Panc1 (cell line): ENCODE data around the gene SERTAD2. TPM values are rescaled to one million over a fixed set of nuclear protein-coding genes. Genes with fewer than 3 reads are reported as not detected.

ENCODE experiments used
- ATAC-seq: fragments of 200-7000 bp; cut with Tn5 transposase; 2 replicates; pipeline ENCODE4 v1.9.1; 2020; ENCODE audit warnings: mild to moderate bottlenecking, moderate library complexity
- BruUV-seq: library from RNA; stranded (reverse); fragments of 400-500 nt; replicated peaks from 2 replicates; lab custom pipeline; 2021; lab: Mats Ljungman, UMichigan
- CTCF ChIA-PET: fragments of 300-600 bp; sonication (Branson Sonifier 250); formaldehyde crosslinking; loops from one replicate; lab custom pipeline; 2022; ENCODE audit warnings: antibody characterized with exemption; lab: Charles Lee
- POLR2A ChIA-PET: fragments of 300-600 bp; sonication (Branson Sonifier 250); formaldehyde crosslinking; loops from one replicate; lab custom pipeline; 2022; ENCODE audit warnings: antibody characterized with exemption; lab: Charles Lee
- DNase-seq: peaks from one replicate; pipeline ENCODE4 v3.0.0-alpha.2; 2010; ENCODE audit warnings: low read depth, low spot score
- H3K27ac ChIP-seq: 2 replicates; pipeline ENCODE4 v1.5.1; 2011; ENCODE audit warnings: mild to moderate bottlenecking, low read length, inconsistent platforms
- H3K27me3 ChIP-seq: fragments of 200-500 bp; sonication (Bioruptor generic); 2 replicates; pipeline ENCODE4 v1.6.0; 2014; ENCODE audit warnings: low read length, inconsistent platforms; ENCODE audit not compliant: control insufficient read depth, insufficient read depth
- H3K36me3 ChIP-seq: fragments of 200-500 bp; sonication (Bioruptor generic); 2 replicates; pipeline ENCODE4 v1.5.1; 2014; ENCODE audit warnings: inconsistent platforms, mild to moderate bottlenecking, low read length, moderate library complexity; ENCODE audit not compliant: control insufficient read depth, insufficient read depth
- H3K4me1 ChIP-seq: 2 replicates; pipeline ENCODE4 v1.5.1; 2011; ENCODE audit warnings: inconsistent platforms, mild to moderate bottlenecking, low read length, moderate library complexity; ENCODE audit not compliant: control insufficient read depth, insufficient read depth
- H3K4me3 ChIP-seq, 2 experiments: 2 replicates each; pipeline ENCODE4 v1.5.1; 2011 to 2012; ENCODE audit warnings: low read depth in 2 of 2, low read length in 2 of 2, mild to moderate bottlenecking in 2 of 2, inconsistent platforms in 1 of 2, moderate library complexity in 1 of 2
- H3K9me3 ChIP-seq: fragments of 200-500 bp; sonication (Bioruptor generic); 2 replicates; pipeline ENCODE4 v1.5.1; 2014; ENCODE audit warnings: low read depth, mild to moderate bottlenecking, inconsistent platforms, low read length, moderate library complexity; ENCODE audit not compliant: control insufficient read depth, insufficient read depth
- POLR2AphosphoS5 ChIP-seq: IDR thresholded peaks from 2 replicates; pipeline ENCODE4 v1.6.1; 2012; ENCODE audit warnings: mild to moderate bottlenecking, low read depth, low read length, moderate library complexity
- SIN3A ChIP-seq: IDR thresholded peaks from 2 replicates; pipeline ENCODE4 v1.6.1; 2012; ENCODE audit warnings: low read depth, mild to moderate bottlenecking, low read length, moderate library complexity, borderline replicate concordance; ENCODE audit not compliant: insufficient read depth
- TCF7L2 ChIP-seq: IDR thresholded peaks from 2 replicates; pipeline ENCODE4 v1.6.1; 2011; ENCODE audit warnings: mild to moderate bottlenecking, low read depth, low read length, inconsistent platforms
- in situ Hi-C: cut with HindIII; loops from 2 replicates; pipeline ENCODE4 v1.10.0; 2016; ENCODE audit warnings: low sequenced_read_pairs, low pct_unique_long_range_greater_than_20kb
- intact Hi-C: fragments of 100-400 bp; cut with micrococcal nuclease; formaldehyde crosslinking; loops from one replicate; pipeline ENCODE4 v1.10.0; 2022; ENCODE audit not compliant: unreplicated experiment
- total RNA-seq: library from RNA; stranded (reverse); gene quantifications from one replicate; pipeline ENCODE4 v1.2.1, GENCODE V29; 2021; ENCODE audit not compliant: unreplicated experiment
- TF ChIP-seq, protein P1 (sequence below), 2 experiments: IDR thresholded peaks; 2 replicates each; pipeline ENCODE4 v1.6.1; 2011 to 2012; ENCODE audit warnings: low read depth in 2 of 2, control low read depth in 1 of 2, low read length in 1 of 2, mild to moderate bottlenecking in 1 of 2, moderate library complexity in 1 of 2; ENCODE audit not compliant: insufficient read depth in 1 of 2
- TF ChIP-seq, protein P2 (sequence below): fragments of 450-650 bp; IDR thresholded peaks from 2 replicates; pipeline ENCODE4 v1.5.1; 2017; ENCODE audit warnings: mild to moderate bottlenecking

Gene SERTAD2
- total RNA-seq, 1 experiment from 2014 or later, result 24.3 TPM

DNA sequence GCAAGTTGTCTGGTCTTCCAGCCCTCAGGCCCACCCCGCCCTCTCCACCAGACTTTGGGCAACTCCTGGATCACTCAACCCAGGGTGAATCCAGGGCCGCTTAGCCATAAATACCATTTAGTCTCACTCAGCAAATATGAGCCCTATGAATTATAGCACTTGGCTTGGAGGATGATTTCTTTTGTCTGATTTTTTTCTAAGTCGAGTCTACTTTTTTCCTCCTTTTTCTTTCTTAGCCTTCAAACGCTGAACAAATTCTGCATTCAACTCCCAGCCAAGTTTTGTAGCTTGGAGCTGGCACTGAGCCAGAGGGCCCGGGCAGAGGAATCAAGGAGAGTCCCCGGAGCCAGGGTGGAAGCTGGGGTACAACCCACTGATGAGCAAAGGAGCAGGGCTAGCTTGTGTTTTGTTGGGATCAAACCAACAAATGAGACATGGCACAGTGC is 48.7 kb downstream of the SERTAD2 start:
- Histone ChIP-seq H3K27ac (no peak overlapping the region), H3K27me3 (no peaks in the 10 kb centered on the region), H3K4me1 (no peaks in the 10 kb centered on the region; the same call in 1 of the 2 replicates), H3K9me3 (no peaks in the 10 kb centered on the region), H3K4me3 (no peak overlapping the region), H3K36me3 (no peaks in the 10 kb centered on the region)
- BruUV-seq, result no TSS peak
- ChIA-PET CTCF (interaction anchor here (0.6 kb wide), 1 partner anchor 18 kb away, joined by 3 read pairs; no protein-coding TSS in a partner anchor), POLR2A (no interaction called here)
- TF ChIP-seq TCF7L2 (no peak), SIN3A (no peak), POLR2AphosphoS5 (no peak)
- TF ChIP-seq, protein P1, sequence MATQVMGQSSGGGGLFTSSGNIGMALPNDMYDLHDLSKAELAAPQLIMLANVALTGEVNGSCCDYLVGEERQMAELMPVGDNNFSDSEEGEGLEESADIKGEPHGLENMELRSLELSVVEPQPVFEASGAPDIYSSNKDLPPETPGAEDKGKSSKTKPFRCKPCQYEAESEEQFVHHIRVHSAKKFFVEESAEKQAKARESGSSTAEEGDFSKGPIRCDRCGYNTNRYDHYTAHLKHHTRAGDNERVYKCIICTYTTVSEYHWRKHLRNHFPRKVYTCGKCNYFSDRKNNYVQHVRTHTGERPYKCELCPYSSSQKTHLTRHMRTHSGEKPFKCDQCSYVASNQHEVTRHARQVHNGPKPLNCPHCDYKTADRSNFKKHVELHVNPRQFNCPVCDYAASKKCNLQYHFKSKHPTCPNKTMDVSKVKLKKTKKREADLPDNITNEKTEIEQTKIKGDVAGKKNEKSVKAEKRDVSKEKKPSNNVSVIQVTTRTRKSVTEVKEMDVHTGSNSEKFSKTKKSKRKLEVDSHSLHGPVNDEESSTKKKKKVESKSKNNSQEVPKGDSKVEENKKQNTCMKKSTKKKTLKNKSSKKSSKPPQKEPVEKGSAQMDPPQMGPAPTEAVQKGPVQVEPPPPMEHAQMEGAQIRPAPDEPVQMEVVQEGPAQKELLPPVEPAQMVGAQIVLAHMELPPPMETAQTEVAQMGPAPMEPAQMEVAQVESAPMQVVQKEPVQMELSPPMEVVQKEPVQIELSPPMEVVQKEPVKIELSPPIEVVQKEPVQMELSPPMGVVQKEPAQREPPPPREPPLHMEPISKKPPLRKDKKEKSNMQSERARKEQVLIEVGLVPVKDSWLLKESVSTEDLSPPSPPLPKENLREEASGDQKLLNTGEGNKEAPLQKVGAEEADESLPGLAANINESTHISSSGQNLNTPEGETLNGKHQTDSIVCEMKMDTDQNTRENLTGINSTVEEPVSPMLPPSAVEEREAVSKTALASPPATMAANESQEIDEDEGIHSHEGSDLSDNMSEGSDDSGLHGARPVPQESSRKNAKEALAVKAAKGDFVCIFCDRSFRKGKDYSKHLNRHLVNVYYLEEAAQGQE (IDR thresholded peaks at IDR 0.05; ENCODE audit: insufficient read depth in 1 of 2, low read depth in 2 of 2, low read length in 1 of 2), result no peak
- TF ChIP-seq, protein P2, sequence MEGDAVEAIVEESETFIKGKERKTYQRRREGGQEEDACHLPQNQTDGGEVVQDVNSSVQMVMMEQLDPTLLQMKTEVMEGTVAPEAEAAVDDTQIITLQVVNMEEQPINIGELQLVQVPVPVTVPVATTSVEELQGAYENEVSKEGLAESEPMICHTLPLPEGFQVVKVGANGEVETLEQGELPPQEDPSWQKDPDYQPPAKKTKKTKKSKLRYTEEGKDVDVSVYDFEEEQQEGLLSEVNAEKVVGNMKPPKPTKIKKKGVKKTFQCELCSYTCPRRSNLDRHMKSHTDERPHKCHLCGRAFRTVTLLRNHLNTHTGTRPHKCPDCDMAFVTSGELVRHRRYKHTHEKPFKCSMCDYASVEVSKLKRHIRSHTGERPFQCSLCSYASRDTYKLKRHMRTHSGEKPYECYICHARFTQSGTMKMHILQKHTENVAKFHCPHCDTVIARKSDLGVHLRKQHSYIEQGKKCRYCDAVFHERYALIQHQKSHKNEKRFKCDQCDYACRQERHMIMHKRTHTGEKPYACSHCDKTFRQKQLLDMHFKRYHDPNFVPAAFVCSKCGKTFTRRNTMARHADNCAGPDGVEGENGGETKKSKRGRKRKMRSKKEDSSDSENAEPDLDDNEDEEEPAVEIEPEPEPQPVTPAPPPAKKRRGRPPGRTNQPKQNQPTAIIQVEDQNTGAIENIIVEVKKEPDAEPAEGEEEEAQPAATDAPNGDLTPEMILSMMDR, result no peak
- in situ Hi-C loops (no loop called here), intact Hi-C loops (no loop called here)
- DNase-seq (no peak), ATAC-seq (no peak)

DNA sequence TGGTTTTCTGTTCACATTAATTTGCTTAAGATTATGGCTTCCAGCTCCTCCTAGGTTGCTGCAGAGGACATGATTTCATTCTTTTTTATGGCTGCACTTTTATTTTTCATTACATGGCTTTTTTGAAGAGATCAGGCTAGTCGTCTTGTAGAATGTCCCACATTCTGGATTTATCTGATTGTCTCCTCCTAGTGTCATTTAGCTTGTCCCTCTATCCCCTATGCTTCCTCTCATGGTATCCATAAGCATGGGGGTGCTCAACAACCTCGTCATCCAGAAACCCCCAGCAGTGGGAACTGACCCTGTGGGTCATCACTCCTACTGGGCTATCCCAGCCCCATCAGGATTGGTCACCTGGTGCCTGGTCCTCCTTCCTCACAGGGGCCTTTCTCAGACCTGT is 49.6 kb downstream of the SERTAD2 start:
- ChIA-PET CTCF (no interaction called here), POLR2A (no interaction called here)
- Histone ChIP-seq H3K36me3 (no peaks in the 10 kb centered on the region), H3K9me3 (no peaks in the 10 kb centered on the region), H3K27ac (no peak overlapping the region), H3K27me3 (no peaks in the 10 kb centered on the region), H3K4me3 (no peak overlapping the region), H3K4me1 (no peaks in the 10 kb centered on the region; the same call in 1 of the 2 replicates)
- no TSS peak for BruUV-seq
- ATAC-seq (no peak), DNase-seq (no peak)
- in situ Hi-C loops, result no loop called here
- TF ChIP-seq, protein P1 (IDR thresholded peaks at IDR 0.05; ENCODE audit: insufficient read depth in 1 of 2, low read depth in 2 of 2, low read length in 1 of 2), result no peak
- TF ChIP-seq TCF7L2, result no peak
- TF ChIP-seq SIN3A, result no peak
- no peak for TF ChIP-seq POLR2AphosphoS5
- TF ChIP-seq, protein P2, result no peak
- intact Hi-C loops, result no loop called here
